SU-DHL-6 (cell line): Measurements from ENCODE around the gene GTF2A1.

ENCODE experiments used
- EZH2phosphoT487 ChIP-seq: fragments of 200-600 bp; sonication (generic), shearing (Covaris generic); conservative IDR thresholded peaks from 2 replicates; pipeline ENCODE4 v1.6.1; 2018; ENCODE audit warnings: mild to moderate bottlenecking, antibody characterized with exemption, low read length, moderate library complexity, mixed read lengths
- TF ChIP-seq, protein P1 (sequence below): fragments of 200-600 bp; sonication (generic); IDR thresholded peaks from one replicate; pipeline ENCODE4 v1.5.1; 2017; ENCODE audit warnings: antibody characterized with exemption, mild to moderate bottlenecking, low read length, moderate library complexity; ENCODE audit not compliant: insufficient read depth, poor library complexity, severe bottlenecking

DNA sequence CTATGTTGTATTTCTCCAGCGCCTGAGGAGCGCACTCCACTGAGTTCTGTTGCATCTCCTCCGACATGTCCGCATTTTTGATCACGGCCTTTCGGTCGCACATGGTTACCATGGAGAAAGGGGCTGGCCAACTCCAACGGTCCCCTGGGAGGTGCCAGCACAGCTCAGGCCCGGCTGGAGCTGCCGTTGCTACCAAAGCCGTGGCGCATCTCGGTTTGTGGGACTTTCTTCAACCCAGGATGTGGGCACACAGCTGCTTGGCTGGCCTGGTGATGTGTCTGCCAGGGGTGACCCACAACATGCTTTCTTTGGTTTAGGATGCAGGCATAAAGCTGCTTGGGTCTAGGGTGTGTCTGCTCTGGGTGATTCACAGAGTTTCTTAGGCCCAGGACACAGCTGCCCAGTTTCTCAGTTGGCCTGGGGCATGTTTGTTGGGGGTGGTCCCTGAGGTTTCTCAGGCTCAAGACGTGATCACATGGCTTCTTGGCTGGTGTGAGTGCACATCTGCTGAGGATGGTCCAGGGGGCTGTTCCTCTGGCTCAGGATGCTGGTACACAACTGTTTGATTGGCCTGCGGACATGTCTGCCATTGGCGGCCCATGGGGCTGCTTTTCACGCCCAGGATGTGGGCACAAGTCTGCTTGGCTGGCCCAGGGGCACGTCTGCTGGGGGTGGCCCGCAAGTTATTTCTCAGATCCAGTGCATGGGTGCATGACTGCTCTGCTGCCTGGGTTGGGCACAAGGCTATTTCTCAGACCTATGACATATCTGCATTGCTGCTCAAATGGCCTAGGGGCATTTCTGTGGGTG lies 25.9 kb upstream of the GTF2A1 start:
- TF ChIP-seq, protein P1, sequence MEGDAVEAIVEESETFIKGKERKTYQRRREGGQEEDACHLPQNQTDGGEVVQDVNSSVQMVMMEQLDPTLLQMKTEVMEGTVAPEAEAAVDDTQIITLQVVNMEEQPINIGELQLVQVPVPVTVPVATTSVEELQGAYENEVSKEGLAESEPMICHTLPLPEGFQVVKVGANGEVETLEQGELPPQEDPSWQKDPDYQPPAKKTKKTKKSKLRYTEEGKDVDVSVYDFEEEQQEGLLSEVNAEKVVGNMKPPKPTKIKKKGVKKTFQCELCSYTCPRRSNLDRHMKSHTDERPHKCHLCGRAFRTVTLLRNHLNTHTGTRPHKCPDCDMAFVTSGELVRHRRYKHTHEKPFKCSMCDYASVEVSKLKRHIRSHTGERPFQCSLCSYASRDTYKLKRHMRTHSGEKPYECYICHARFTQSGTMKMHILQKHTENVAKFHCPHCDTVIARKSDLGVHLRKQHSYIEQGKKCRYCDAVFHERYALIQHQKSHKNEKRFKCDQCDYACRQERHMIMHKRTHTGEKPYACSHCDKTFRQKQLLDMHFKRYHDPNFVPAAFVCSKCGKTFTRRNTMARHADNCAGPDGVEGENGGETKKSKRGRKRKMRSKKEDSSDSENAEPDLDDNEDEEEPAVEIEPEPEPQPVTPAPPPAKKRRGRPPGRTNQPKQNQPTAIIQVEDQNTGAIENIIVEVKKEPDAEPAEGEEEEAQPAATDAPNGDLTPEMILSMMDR: no peak
- no peak for TF ChIP-seq EZH2phosphoT487
